Mammary epithelial cell (primary cell): ENCODE results near the gene KANSL2.

Experiments
- EZH2 ChIP-seq: IDR thresholded peaks from 2 replicates; pipeline ENCODE4 v1.6.1; 2012; ENCODE audit warnings: low read length, inconsistent platforms, borderline replicate concordance
- TF ChIP-seq, protein P1 (sequence below), 2 donors: IDR thresholded peaks in 1 of 2; conservative IDR thresholded peaks in 1 of 2; 2 replicates each; pipeline ENCODE4 v1.5.1; 2011 to 2012; ENCODE audit warnings: inconsistent platforms in 2 of 2, low read length in 2 of 2, mild to moderate bottlenecking in 2 of 2, control low read depth in 1 of 2, low read depth in 1 of 2; ENCODE audit not compliant: insufficient read depth in 1 of 2; ENCODE audit errors: extremely low read depth in 1 of 2

GRCh38 chr12:48629541-48629940, 52.5 kb downstream of the KANSL2 start:
- TF ChIP-seq, protein P1, sequence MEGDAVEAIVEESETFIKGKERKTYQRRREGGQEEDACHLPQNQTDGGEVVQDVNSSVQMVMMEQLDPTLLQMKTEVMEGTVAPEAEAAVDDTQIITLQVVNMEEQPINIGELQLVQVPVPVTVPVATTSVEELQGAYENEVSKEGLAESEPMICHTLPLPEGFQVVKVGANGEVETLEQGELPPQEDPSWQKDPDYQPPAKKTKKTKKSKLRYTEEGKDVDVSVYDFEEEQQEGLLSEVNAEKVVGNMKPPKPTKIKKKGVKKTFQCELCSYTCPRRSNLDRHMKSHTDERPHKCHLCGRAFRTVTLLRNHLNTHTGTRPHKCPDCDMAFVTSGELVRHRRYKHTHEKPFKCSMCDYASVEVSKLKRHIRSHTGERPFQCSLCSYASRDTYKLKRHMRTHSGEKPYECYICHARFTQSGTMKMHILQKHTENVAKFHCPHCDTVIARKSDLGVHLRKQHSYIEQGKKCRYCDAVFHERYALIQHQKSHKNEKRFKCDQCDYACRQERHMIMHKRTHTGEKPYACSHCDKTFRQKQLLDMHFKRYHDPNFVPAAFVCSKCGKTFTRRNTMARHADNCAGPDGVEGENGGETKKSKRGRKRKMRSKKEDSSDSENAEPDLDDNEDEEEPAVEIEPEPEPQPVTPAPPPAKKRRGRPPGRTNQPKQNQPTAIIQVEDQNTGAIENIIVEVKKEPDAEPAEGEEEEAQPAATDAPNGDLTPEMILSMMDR (conservative IDR thresholded peaks at IDR 0.05 in 1 of 2, IDR thresholded peaks at IDR 0.05 in 1 of 2; ENCODE audit: extremely low read depth in 1 of 2, insufficient read depth in 1 of 2, low read depth in 1 of 2, low read length in 2 of 2): no peak
- no peak for TF ChIP-seq EZH2
